Epithelial cell of umbilical artery (primary cell): ENCODE data around the gene TTC28. TPM values are rescaled to one million over a fixed set of nuclear protein-coding genes. Genes with fewer than 3 reads are reported as not detected.

Source experiments
- total RNA-seq: library from RNA; depleted of rRNA; stranded (reverse); fragments of >200 nt; gene quantifications from 2 replicates; pipeline ENCODE4 v1.2.3, GENCODE V29; 2014

Gene TTC28
- 13.3 and 59.9 TPM in 2 replicates for total RNA-seq

DNA sequence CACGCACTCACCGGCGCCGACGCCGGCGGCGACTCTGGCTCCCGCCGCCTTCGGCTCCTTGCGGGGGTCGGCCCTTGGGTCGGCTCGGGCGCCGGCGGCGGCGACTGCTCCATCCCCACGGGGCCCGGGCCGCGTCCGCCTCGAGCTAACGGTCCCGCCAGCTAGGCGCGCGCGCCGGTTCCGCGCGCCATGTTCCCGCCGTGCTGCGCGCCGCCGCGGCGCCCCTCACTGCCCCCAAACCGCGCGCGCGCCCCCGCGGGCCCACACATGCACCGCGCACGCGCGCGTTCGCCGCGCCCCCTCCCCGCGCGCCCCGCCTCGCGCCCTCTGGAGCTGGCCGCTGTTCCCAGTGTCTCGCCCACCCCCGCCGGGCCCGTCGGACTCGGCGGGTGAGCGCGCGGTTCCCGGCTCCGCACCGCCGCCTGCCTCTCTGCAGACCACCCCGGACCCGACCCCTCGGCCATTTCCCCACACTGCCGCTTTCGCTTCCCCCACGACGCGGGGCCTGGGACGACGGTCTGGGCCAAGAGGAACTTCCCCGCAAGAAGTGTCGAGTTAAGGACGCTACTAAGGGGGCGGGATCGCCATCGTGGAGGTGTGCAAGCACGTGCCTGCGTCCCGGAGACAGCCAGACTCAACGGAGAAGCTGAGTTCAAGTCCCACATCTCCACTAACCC, at the start of gene TTC28:
TTC28 (minus strand) TSS at position 230 of the 677 bp plus-strand sequence; CDS start at position 113, 117 bp downstream.

Other genes with a start within 250 kb of the TTC28 start
- gene CHEK2, start 62.0 kb upstream of the TTC28 start, total RNA-seq, result 15.9 and 25.8 TPM in 2 replicates
- 17.9 and 21.1 TPM in 2 replicates for gene HSCB, start 62.2 kb upstream of the TTC28 start, total RNA-seq
- 15.6 and 28.9 TPM in 2 replicates for gene CCDC117, start 92.9 kb upstream of the TTC28 start, total RNA-seq
- 178 and 254 TPM in 2 replicates for gene XBP1, start 120.7 kb upstream of the TTC28 start, total RNA-seq
- gene ZNRF3, start 203.7 kb upstream of the TTC28 start, total RNA-seq, result 2.7 and 3.6 TPM in 2 replicates